HCT116 (cell line): Measurements from ENCODE around the gene NME1. TPM values are rescaled to one million over a fixed set of nuclear protein-coding genes. Genes with fewer than 3 reads are reported as not detected.

ENCODE experiments used
- ATAC-seq: fragments of 200-7000 bp; cut with Tn5 transposase; 2 replicates; pipeline ENCODE4 v1.9.1; 2020; ENCODE audit warnings: mild to moderate bottlenecking, moderate library complexity
- BruUV-seq: library from RNA; stranded (reverse); fragments of 400-500 nt; replicated peaks from 2 replicates; lab custom pipeline; 2021; lab: Mats Ljungman, UMichigan
- CTCF ChIA-PET: fragments of 300-600 bp; sonication (Branson Sonifier 250); formaldehyde crosslinking; loops from one replicate; lab custom pipeline; 2021; ENCODE audit warnings: antibody characterized with exemption; lab: Charles Lee
- POLR2A ChIA-PET: fragments of 300-600, 350-600 bp; sonication (Branson Sonifier 250); formaldehyde crosslinking; loops from one replicate; lab custom pipeline; 2021; ENCODE audit warnings: antibody characterized with exemption; lab: Charles Lee
- RAD21 ChIA-PET, 2 experiments: fragments of 300-600 bp; sonication (Branson Sonifier 250); formaldehyde crosslinking; loops; one replicate each; lab custom pipeline; 2023; ENCODE audit warnings: low total read pairs in 2 of 2; ENCODE audit not compliant: uncharacterized antibody in 2 of 2, unreplicated experiment in 2 of 2, low non-redundant PET in 1 of 2; lab: Charles Lee
- DNase-seq: peaks from one replicate; pipeline ENCODE4 v3.0.0-alpha.2; 2010; ENCODE audit warnings: low read depth, low spot score
- H2AFZ ChIP-seq: fragments of 200-600 bp; shearing (Covaris generic), sonication (generic); 2 replicates; pipeline ENCODE4 v1.6.1; 2017; ENCODE audit warnings: low read depth, mixed run types, mixed read lengths, antibody characterized with exemption, low read length; ENCODE audit not compliant: poor library complexity, severe bottlenecking
- H3K27ac ChIP-seq: 2 replicates; pipeline ENCODE4 v1.5.1; 2012; ENCODE audit warnings: low read depth, low read length
- H3K27me3 ChIP-seq: fragments of 200-600 bp; sonication (generic); 2 replicates; pipeline ENCODE4 v1.6.1; 2016; ENCODE audit warnings: mixed run types, low read length, mixed read lengths; ENCODE audit not compliant: insufficient read depth
- H3K36me3 ChIP-seq, 2 experiments: fragments of 200-500 bp in 1 of 2; fragments of 200-600 bp in 1 of 2; sonication (Bioruptor generic) in 1 of 2; sonication (generic) in 1 of 2; 2 replicates each; pipeline versions ENCODE4 v1.5.1 to v1.6.1; 2014 to 2016; ENCODE audit warnings: low read length in 2 of 2, inconsistent platforms in 1 of 2, mixed read lengths in 1 of 2, mixed run types in 1 of 2; ENCODE audit not compliant: insufficient read depth in 2 of 2, control insufficient read depth in 1 of 2
- H3K4me1 ChIP-seq, 2 experiments: fragments of 200-600 bp in 1 of 2; sonication (generic) in 1 of 2; 2 replicates each; pipeline versions ENCODE4 v1.5.1 to v1.6.1; 2012 to 2017; ENCODE audit warnings: low read length in 2 of 2, inconsistent platforms in 1 of 2, mild to moderate bottlenecking in 1 of 2, mixed read lengths in 1 of 2, mixed run types in 1 of 2, moderate library complexity in 1 of 2; ENCODE audit not compliant: insufficient read depth in 2 of 2, control insufficient read depth in 1 of 2
- H3K4me2 ChIP-seq: fragments of 200-600 bp; sonication (generic); 2 replicates; pipeline ENCODE4 v1.6.1; 2017; ENCODE audit warnings: mixed run types, low read length, mixed read lengths
- H3K4me3 ChIP-seq, 2 experiments: fragments of 200-600 bp in 1 of 2; sonication (generic) in 1 of 2; replicated peaks in 1 of 2; 2 replicates each; pipeline ENCODE4 v1.5.1; 2011 to 2016; ENCODE audit warnings: low read length in 2 of 2, control low read depth in 1 of 2, low read depth in 1 of 2, mild to moderate bottlenecking in 1 of 2, mixed read lengths in 1 of 2, mixed run types in 1 of 2
- H3K79me2 ChIP-seq: fragments of 200-600 bp; sonication (generic); 2 replicates; pipeline ENCODE4 v1.6.1; 2017; ENCODE audit warnings: mild to moderate bottlenecking, mixed run types, low read length, moderate library complexity, mixed read lengths; ENCODE audit not compliant: insufficient read depth
- H3K9ac ChIP-seq: fragments of 200-600 bp; sonication (generic); 2 replicates; pipeline ENCODE4 v1.6.1; 2016; ENCODE audit warnings: low read length, mixed read lengths
- H3K9me2 ChIP-seq: fragments of 200-600 bp; sonication (generic), shearing (Covaris generic); 2 replicates; pipeline ENCODE4 v1.6.1; 2017; ENCODE audit warnings: mixed run types, mild to moderate bottlenecking, moderate library complexity; ENCODE audit not compliant: insufficient read depth
- H3K9me3 ChIP-seq, 2 experiments: fragments of 200-500 bp in 1 of 2; fragments of 200-600 bp in 1 of 2; sonication (Bioruptor generic) in 1 of 2; sonication (generic) in 1 of 2; 2 replicates each; pipeline ENCODE4 v1.6.1; 2014 to 2017; ENCODE audit warnings: low read length in 2 of 2, mixed read lengths in 2 of 2, inconsistent platforms in 1 of 2, low read depth in 1 of 2, mild to moderate bottlenecking in 1 of 2, mixed run types in 1 of 2, moderate library complexity in 1 of 2; ENCODE audit not compliant: control insufficient read depth in 1 of 2, insufficient read depth in 1 of 2
- H4K20me1 ChIP-seq: fragments of 200-600 bp; sonication (generic), shearing (Covaris generic); 2 replicates; pipeline ENCODE4 v1.6.1; 2017; ENCODE audit warnings: mixed run types, mild to moderate bottlenecking, moderate library complexity; ENCODE audit not compliant: insufficient read depth
- ATF3 ChIP-seq: IDR thresholded peaks from 2 replicates; pipeline ENCODE4 v1.6.1; 2012
- CEBPB ChIP-seq: IDR thresholded peaks from 2 replicates; pipeline ENCODE4 v1.6.1; 2012; ENCODE audit warnings: low read depth
- CTCF ChIP-seq, 3 experiments: fragments of 200-600 bp in 1 of 3; sonication (generic) in 1 of 3; IDR thresholded peaks in 2 of 3; conservative IDR thresholded peaks in 1 of 3; 2 replicates each; pipeline ENCODE4 v1.5.1; 2012 to 2017; ENCODE audit warnings: low read depth in 2 of 3, low read length in 2 of 3, antibody characterized with exemption in 1 of 3, borderline replicate concordance in 1 of 3, control low read depth in 1 of 3, mild to moderate bottlenecking in 1 of 3, mixed read lengths in 1 of 3, mixed run types in 1 of 3, moderate library complexity in 1 of 3; ENCODE audit not compliant: insufficient read depth in 1 of 3
- EGR1 ChIP-seq: IDR thresholded peaks from 2 replicates; pipeline ENCODE4 v1.6.1; 2012; ENCODE audit warnings: low read depth
- ELF1 ChIP-seq: IDR thresholded peaks from 2 replicates; pipeline ENCODE4 v1.6.1; 2012; ENCODE audit warnings: low read depth, borderline replicate concordance
- EZH2phosphoT487 ChIP-seq: fragments of 200-600 bp; IDR thresholded peaks from 2 replicates; pipeline ENCODE4 v1.6.1; 2018; ENCODE audit warnings: antibody characterized with exemption, borderline replicate concordance
- FOSL1 ChIP-seq: IDR thresholded peaks from 2 replicates; pipeline ENCODE4 v1.6.1; 2012; ENCODE audit warnings: low read depth
- POLR2A ChIP-seq: IDR thresholded peaks from 2 replicates; pipeline ENCODE4 v1.7.0; 2011; ENCODE audit warnings: borderline replicate concordance; ENCODE audit not compliant: insufficient read depth, insufficient read length; ENCODE audit errors: extremely low read depth
- POLR2AphosphoS5 ChIP-seq: IDR thresholded peaks from 2 replicates; pipeline ENCODE4 v1.6.1; 2011; ENCODE audit warnings: mild to moderate bottlenecking, low read depth, low read length, moderate library complexity
- RAD21 ChIP-seq: IDR thresholded peaks from 2 replicates; pipeline ENCODE4 v1.6.1; 2012; ENCODE audit warnings: low read depth, mild to moderate bottlenecking
- REST ChIP-seq: IDR thresholded peaks from 2 replicates; pipeline ENCODE4 v1.6.1; 2012; ENCODE audit warnings: low read depth
- SIN3A ChIP-seq: IDR thresholded peaks from 2 replicates; pipeline ENCODE4 v1.6.1; 2012; ENCODE audit warnings: low read depth
- SP1 ChIP-seq: IDR thresholded peaks from 2 replicates; pipeline ENCODE4 v1.6.1; 2012; ENCODE audit warnings: low read depth
- SRF ChIP-seq: IDR thresholded peaks from 2 replicates; pipeline ENCODE4 v1.6.1; 2012; ENCODE audit warnings: low read depth
- TCF7L2 ChIP-seq: IDR thresholded peaks from 2 replicates; pipeline ENCODE4 v1.7.0; 2011; ENCODE audit warnings: borderline replicate concordance, inconsistent platforms; ENCODE audit not compliant: insufficient read depth, insufficient read length; ENCODE audit errors: extremely low read depth
- ZFX ChIP-seq: fragments of 450-650 bp; IDR thresholded peaks from 2 replicates; pipeline ENCODE4 v1.6.1; 2017
- intact Hi-C: fragments of 100-400 bp; cut with micrococcal nuclease; formaldehyde crosslinking; loops from 2 replicates; pipeline ENCODE4 v1.10.0; 2022
- total RNA-seq: library from RNA; stranded (reverse); gene quantifications from one replicate; pipeline ENCODE4 v1.2.1, GENCODE V29; 2021; ENCODE audit not compliant: unreplicated experiment
- TF ChIP-seq, protein P1 (sequence below): IDR thresholded peaks from 2 replicates; pipeline ENCODE4 v1.6.1; 2011; ENCODE audit warnings: mild to moderate bottlenecking, low read length, moderate library complexity; ENCODE audit not compliant: insufficient replicate concordance; ENCODE audit errors: extremely low read depth
- TF ChIP-seq, protein P2 (sequence below): IDR thresholded peaks from 2 replicates; pipeline ENCODE4 v1.6.1; 2012

Gene NME1
- total RNA-seq, 1 experiment from 2014 or later, result 510 TPM

GRCh38 chr17:51184124-51184523 lies 30.8 kb downstream of the NME1 start:
- Histone ChIP-seq H3K27me3 (no peaks in the 10 kb centered on the region), H3K4me2 (no peak overlapping the region), H3K9me2 (no peaks in the 10 kb centered on the region), H3K79me2 (no peaks in the 10 kb centered on the region; the same call in 1 of the 2 replicates), H3K27ac (no peak overlapping the region), H2AFZ (no peak overlapping the region), H3K9me3 (no peaks in the 10 kb centered on the region), H3K36me3 (peaks cover 39 to 41% of the 10 kb centered on the region in 2 experiments; a peak in 3 of 4 replicates), H3K4me1 (no peaks in the 10 kb centered on the region), H3K4me3 (no peak overlapping the region), H4K20me1 (no peaks in the 10 kb centered on the region), H3K9ac (no peak overlapping the region)
- POLR2A ChIA-PET, result no interaction called here
- DNase-seq, result no peak
- ATAC-seq, result no peak
- no peak for TF ChIP-seq SRF
- TF ChIP-seq RAD21, result no peak
- TF ChIP-seq, protein P1, sequence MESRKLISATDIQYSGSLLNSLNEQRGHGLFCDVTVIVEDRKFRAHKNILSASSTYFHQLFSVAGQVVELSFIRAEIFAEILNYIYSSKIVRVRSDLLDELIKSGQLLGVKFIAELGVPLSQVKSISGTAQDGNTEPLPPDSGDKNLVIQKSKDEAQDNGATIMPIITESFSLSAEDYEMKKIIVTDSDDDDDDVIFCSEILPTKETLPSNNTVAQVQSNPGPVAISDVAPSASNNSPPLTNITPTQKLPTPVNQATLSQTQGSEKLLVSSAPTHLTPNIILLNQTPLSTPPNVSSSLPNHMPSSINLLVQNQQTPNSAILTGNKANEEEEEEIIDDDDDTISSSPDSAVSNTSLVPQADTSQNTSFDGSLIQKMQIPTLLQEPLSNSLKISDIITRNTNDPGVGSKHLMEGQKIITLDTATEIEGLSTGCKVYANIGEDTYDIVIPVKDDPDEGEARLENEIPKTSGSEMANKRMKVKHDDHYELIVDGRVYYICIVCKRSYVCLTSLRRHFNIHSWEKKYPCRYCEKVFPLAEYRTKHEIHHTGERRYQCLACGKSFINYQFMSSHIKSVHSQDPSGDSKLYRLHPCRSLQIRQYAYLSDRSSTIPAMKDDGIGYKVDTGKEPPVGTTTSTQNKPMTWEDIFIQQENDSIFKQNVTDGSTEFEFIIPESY, result no peak
- TF ChIP-seq POLR2AphosphoS5, result no peak
- no peak for TF ChIP-seq EGR1
- no peak for TF ChIP-seq CTCF (IDR thresholded peaks at IDR 0.05 in 2 of 3, conservative IDR thresholded peaks at IDR 0.05 in 1 of 3; ENCODE audit: borderline replicate concordance in 1 of 3, insufficient read depth in 1 of 3, low read depth in 2 of 3, low read length in 2 of 3)
- TF ChIP-seq, protein P2, sequence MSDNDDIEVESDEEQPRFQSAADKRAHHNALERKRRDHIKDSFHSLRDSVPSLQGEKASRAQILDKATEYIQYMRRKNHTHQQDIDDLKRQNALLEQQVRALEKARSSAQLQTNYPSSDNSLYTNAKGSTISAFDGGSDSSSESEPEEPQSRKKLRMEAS, result no peak
- no peak for TF ChIP-seq TCF7L2
- TF ChIP-seq POLR2A, result no peak
- TF ChIP-seq CEBPB, result no peak
- no peak for TF ChIP-seq SP1
- no peak for TF ChIP-seq ATF3
- TF ChIP-seq FOSL1, result no peak
- no peak for TF ChIP-seq EZH2phosphoT487
- no peak for TF ChIP-seq ELF1
- no peak for TF ChIP-seq REST
- TF ChIP-seq SIN3A, result no peak
- TF ChIP-seq ZFX, result no peak
- no TSS peak for BruUV-seq
- RAD21 ChIA-PET, result no interaction called here
- intact Hi-C loops, result no loop called here
- CTCF ChIA-PET, result no interaction called here
